Tibial nerve (tissue), 4 donors: Measurements from ENCODE around the gene BAZ1A.

Experiments
- EP300 ChIP-seq, 2 donors: sonication (generic); formaldehyde crosslinking; IDR thresholded peaks; one replicate each; pipeline ENCODE4 v1.6.1; 2017; ENCODE audit warnings: antibody characterized with exemption in 2 of 2, mild to moderate bottlenecking in 1 of 2
- POLR2A ChIP-seq, 2 donors: fragments of 450-650 bp; IDR thresholded peaks; one replicate each; pipeline ENCODE4 v1.6.1; 2017; ENCODE audit warnings: antibody characterized with exemption in 2 of 2, mild to moderate bottlenecking in 2 of 2, moderate library complexity in 2 of 2
- TF ChIP-seq, protein P1 (sequence below), 5 experiments: fragments of 200-600 bp in 3 of 5; fragments of 450-650 bp in 2 of 5; sonication (generic) in 3 of 5; IDR thresholded peaks; one replicate each; pipeline ENCODE4 v1.5.1; 2016 to 2019; ENCODE audit warnings: antibody characterized with exemption in 5 of 5, mild to moderate bottlenecking in 3 of 5, moderate library complexity in 2 of 5

- TF ChIP-seq, protein P1, sequence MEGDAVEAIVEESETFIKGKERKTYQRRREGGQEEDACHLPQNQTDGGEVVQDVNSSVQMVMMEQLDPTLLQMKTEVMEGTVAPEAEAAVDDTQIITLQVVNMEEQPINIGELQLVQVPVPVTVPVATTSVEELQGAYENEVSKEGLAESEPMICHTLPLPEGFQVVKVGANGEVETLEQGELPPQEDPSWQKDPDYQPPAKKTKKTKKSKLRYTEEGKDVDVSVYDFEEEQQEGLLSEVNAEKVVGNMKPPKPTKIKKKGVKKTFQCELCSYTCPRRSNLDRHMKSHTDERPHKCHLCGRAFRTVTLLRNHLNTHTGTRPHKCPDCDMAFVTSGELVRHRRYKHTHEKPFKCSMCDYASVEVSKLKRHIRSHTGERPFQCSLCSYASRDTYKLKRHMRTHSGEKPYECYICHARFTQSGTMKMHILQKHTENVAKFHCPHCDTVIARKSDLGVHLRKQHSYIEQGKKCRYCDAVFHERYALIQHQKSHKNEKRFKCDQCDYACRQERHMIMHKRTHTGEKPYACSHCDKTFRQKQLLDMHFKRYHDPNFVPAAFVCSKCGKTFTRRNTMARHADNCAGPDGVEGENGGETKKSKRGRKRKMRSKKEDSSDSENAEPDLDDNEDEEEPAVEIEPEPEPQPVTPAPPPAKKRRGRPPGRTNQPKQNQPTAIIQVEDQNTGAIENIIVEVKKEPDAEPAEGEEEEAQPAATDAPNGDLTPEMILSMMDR (IDR thresholded peaks at IDR 0.05) = no peak
- TF ChIP-seq POLR2A (IDR thresholded peaks at IDR 0.05) = no peak
- no peak for TF ChIP-seq EP300 (IDR thresholded peaks at IDR 0.05)
Observed at GRCh38 chr14:34851395-34851794, 23.8 kb downstream of the BAZ1A start.
